Non-pigmented ciliary epithelial cell (primary cell): Measurements from ENCODE around the gene UBQLNL.

Experiments used
- DNase-seq: peaks from one replicate; pipeline ENCODE4 v3.0.0-alpha.2; 2010; ENCODE audit warnings: low read depth

The UBQLNL gene

GRCh38 chr11:5507933-5508305 lies 8.6 kb downstream of the UBQLNL start:
- no peak for DNase-seq

- no peak for DNase-seq
Observed at GRCh38 chr11:5507177-5507932, 9.1 kb downstream of the UBQLNL start.

- no peak for DNase-seq
Observed at GRCh38 chr11:5505363-5506048, 11.0 kb downstream of the UBQLNL start.

GRCh38 chr11:5504403-5504921 lies 12.0 kb downstream of the UBQLNL start:
- no peak for DNase-seq

DNA sequence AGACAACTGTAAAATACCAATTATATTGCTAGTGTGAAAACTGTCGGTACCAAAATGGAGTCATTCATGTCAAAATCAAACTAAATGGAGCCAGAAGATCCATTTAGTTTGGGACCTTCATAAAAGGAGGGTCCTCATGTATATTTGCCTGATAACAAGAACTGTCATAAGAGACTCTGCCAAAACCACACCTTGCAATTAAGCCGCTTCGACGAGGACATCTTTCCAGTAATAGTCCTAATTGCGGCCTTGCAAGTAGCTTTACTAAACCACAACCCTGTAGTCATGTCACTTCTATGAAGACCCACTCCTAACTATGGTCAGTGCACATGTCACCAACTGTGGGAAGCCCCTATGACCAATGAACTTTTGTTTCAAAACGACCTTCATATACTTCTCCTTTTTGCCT lies 16.1 kb downstream of the UBQLNL start:
- no peak for DNase-seq

DNA sequence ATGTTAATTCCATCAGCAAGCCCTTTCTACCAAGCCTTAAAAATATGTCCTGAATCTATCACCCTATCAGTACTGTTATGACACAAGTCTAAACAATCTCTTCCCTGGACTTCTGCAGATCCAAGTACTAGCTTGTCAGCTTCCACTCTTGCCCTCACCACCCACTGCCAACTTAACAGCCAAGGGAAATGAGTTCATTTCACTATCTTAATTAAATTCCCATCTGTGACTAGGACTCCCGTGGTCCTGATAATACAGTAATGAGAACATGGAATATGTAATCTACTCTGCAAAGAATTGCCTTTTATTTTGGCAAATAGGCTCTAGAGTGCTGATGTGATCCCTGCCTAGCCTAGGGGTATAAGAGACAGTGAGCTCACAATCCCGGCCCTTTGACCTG lies 16.8 kb downstream of the UBQLNL start:
- DNase-seq = no peak

- no peak for DNase-seq
Observed at GRCh38 chr11:5489576-5490357, 26.7 kb downstream of the UBQLNL start.

GRCh38 chr11:5488798-5489399 lies 27.6 kb downstream of the UBQLNL start:
- DNase-seq = no peak

GRCh38 chr11:5488385-5488784 lies 28.1 kb downstream of the UBQLNL start, which contains the start of gene OR52D1:
TSS of gene OR52D1 (plus strand) at chr11:5488685. CDS start at chr11:5488707, 22 bp downstream.
- no peak for DNase-seq

DNA sequence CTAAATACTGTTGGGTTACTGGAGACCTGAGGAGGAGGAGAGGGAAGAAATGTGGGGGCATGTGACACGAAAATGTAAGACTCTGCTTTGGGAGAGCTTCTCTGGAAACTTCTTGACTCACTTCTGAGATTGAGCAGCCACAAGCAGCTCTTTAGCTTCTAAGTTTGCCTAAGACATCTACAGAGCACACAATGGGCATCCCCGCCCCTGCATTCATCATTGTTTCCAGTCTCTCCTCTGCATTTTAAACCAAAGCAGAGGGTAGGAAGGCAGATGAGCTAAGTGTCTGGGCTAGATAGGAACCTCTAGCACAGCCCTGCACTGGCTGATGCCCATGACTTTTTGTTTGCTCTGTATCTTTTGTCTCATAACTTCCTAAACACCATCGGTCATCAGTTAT lies 30.1 kb downstream of the UBQLNL start:
- no peak for DNase-seq

DNA sequence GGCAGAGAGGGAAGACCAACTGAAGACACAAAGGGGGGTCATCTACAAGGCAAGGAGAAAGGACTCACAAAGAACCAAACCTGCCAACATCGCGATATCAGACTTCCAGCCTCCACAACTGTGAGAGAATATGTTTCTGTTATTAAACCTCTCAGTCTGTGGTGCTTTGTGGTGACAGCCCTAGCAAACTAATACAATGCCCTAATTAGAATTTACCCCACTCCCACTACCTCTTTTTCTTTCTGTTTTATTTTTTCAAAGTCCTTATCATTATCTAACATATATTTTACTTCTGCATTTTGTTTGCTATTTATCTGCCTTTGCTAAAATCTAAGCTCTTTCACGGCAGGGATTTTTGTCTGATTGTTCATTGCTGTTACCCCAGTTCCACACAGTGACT lies 30.5 kb downstream of the UBQLNL start:
- DNase-seq = no peak

DNA sequence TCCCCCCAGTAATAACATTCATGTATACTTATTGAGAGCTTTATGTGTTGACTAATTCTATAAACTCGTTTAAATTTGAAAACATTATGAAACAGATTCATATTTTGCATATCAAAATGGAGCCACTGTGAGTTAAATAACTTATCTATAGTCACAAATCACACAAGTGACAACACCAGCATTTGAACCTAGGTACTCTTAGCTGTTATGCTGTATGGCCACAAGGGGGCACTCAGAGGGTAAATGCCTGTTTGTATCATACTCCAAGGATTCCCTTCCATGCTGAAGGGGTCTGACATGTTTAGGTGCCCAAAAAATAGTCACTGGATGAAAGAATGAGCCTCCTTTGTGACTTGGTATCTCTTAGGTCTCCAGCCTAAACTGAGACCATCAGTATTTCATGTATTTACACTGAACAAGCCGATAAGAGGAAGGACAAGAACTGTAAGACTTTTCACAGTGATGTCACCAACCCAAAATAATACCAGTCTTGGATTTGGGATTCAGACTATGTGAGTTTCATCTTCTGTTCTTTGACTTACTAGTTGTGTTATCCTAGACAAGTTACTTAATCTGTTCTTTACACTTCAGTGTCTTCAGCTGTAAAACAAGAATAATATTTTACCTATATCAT lies 40.2 kb downstream of the UBQLNL start:
- peak; percentile 13 for DNase-seq

- no peak for DNase-seq
Observed at GRCh38 chr11:5473921-5474320, 42.6 kb downstream of the UBQLNL start.

- no peak for DNase-seq
Observed at GRCh38 chr11:5467527-5467926, 49.0 kb downstream of the UBQLNL start.
